VCaP (cell line): ENCODE results near the gene CDK3.

Experiments used
- H3K27ac ChIP-seq: fragments of 450-650 bp; 2 replicates; pipeline ENCODE4 v1.5.1; 2017
- CTCF ChIP-seq: fragments of 450-650 bp; conservative IDR thresholded peaks from 2 replicates; pipeline ENCODE4 v1.5.1; 2017; ENCODE audit warnings: mild to moderate bottlenecking, moderate library complexity

The CDK3 gene

GRCh38 chr17:76018801-76019200 is 18.1 kb downstream of the CDK3 start:
- TF ChIP-seq CTCF: no peak

GRCh38 chr17:76019833-76020467 is 19.3 kb downstream of the CDK3 start:
- no peak for TF ChIP-seq CTCF
- no peak overlapping the region for H3K27ac ChIP-seq

More at GRCh38 chr17:76018801-76019200, 18.1 kb downstream of the CDK3 start:
- no peak overlapping the region for H3K27ac ChIP-seq

GRCh38 chr17:76022285-76022684 is 21.6 kb downstream of the CDK3 start:
- no peak for TF ChIP-seq CTCF

GRCh38 chr17:76022973-76023899 is 22.6 kb downstream of the CDK3 start:
- no peak overlapping the region for H3K27ac ChIP-seq
- TF ChIP-seq CTCF: no peak

More at GRCh38 chr17:76022285-76022684, 21.6 kb downstream of the CDK3 start:
- no peak overlapping the region for H3K27ac ChIP-seq

- TF ChIP-seq CTCF: no peak
- H3K27ac ChIP-seq: no peak overlapping the region; the same call in 1 of the 2 replicates
Observed at GRCh38 chr17:76023900-76024237, 23.2 kb downstream of the CDK3 start.

- peak overlapping the region; percentile 89; the same call in 1 of the 2 replicates for H3K27ac ChIP-seq
- no peak for TF ChIP-seq CTCF
Observed at GRCh38 chr17:76024353-76024752, 23.7 kb downstream of the CDK3 start.

- peak overlapping the region; percentile 89; the same call in 1 of the 2 replicates for H3K27ac ChIP-seq
- TF ChIP-seq CTCF: no peak
Observed at GRCh38 chr17:76025294-76025693, 24.6 kb downstream of the CDK3 start.
